Urothelium cell line (cell line): ENCODE results near the gene CCDC85B.
"Not testable (repeated sequence)": the region's sequence is repeated elsewhere in the genome, so short reads cannot be mapped to it uniquely, and the experiment has no call there.

ENCODE experiments used
- DNase-seq: peaks from one replicate; pipeline ENCODE4 v3.0.0; 2011; ENCODE audit warnings: low spot score, mixed read lengths
- FAIRE-seq: peaks from 2 replicates; lab custom pipeline; 2011; peaks lifted over from hg19 to GRCh38; lab: Jason Lieb, UNC

Gene CCDC85B

GRCh38 chr11:65890324-65891218, at the start of gene CCDC85B:
TSS of gene CCDC85B (plus strand) at chr11:65890673. CDS start at chr11:65890784, 111 bp downstream.
- FAIRE-seq, result peak; percentile 5
- peak; percentile 94 for DNase-seq

- DNase-seq, result no peak
Measured at GRCh38 chr11:65842144-65842543, 48.3 kb upstream of the CCDC85B start.

GRCh38 chr11:65843811-65844210, 46.7 kb upstream of the CCDC85B start:
- DNase-seq (no peak), FAIRE-seq (no peak)

More at GRCh38 chr11:65842144-65842543, 48.3 kb upstream of the CCDC85B start:
- FAIRE-seq, result no peak

GRCh38 chr11:65844231-65844872, 46.1 kb upstream of the CCDC85B start:
- no peak for DNase-seq
- FAIRE-seq, result no peak

GRCh38 chr11:65847746-65848145, 42.7 kb upstream of the CCDC85B start:
- FAIRE-seq (no peak), DNase-seq (no peak)

- DNase-seq, FAIRE-seq: not testable (repeated sequence)
Measured at GRCh38 chr11:65848693-65849092, 41.8 kb upstream of the CCDC85B start.

- DNase-seq (no peak), FAIRE-seq (no peak)
Measured at GRCh38 chr11:65849366-65849765, 41.1 kb upstream of the CCDC85B start.

GRCh38 chr11:65849771-65850216, 40.7 kb upstream of the CCDC85B start:
- FAIRE-seq, result no peak
- DNase-seq, result no peak

- no peak for FAIRE-seq
Measured at GRCh38 chr11:65850217-65851082, 40.0 kb upstream of the CCDC85B start.

GRCh38 chr11:65851083-65851579, 39.3 kb upstream of the CCDC85B start:
- FAIRE-seq, result no peak

More at GRCh38 chr11:65850217-65851082, 40.0 kb upstream of the CCDC85B start:
- DNase-seq, result no peak

GRCh38 chr11:65851811-65852507, 38.5 kb upstream of the CCDC85B start:
- FAIRE-seq (no peak), DNase-seq (no peak)

More at GRCh38 chr11:65851083-65851579, 39.3 kb upstream of the CCDC85B start:
- no peak for DNase-seq

- FAIRE-seq, result no peak
Measured at GRCh38 chr11:65852508-65853245, 37.8 kb upstream of the CCDC85B start.

GRCh38 chr11:65853246-65853979, 37.1 kb upstream of the CCDC85B start:
- FAIRE-seq (no peak), DNase-seq (no peak)

More at GRCh38 chr11:65852508-65853245, 37.8 kb upstream of the CCDC85B start:
- DNase-seq, result no peak

GRCh38 chr11:65854161-65854592, 36.3 kb upstream of the CCDC85B start:
- no peak for FAIRE-seq
- DNase-seq, result no peak

- DNase-seq, result no peak
- FAIRE-seq, result no peak
Measured at GRCh38 chr11:65854852-65855837, 35.3 kb upstream of the CCDC85B start.

GRCh38 chr11:65855927-65856363, 34.5 kb upstream of the CCDC85B start:
- DNase-seq, result no peak
- FAIRE-seq, result no peak
